ENCODE results near the gene C16orf86.

C16orf86 gene, protein sequence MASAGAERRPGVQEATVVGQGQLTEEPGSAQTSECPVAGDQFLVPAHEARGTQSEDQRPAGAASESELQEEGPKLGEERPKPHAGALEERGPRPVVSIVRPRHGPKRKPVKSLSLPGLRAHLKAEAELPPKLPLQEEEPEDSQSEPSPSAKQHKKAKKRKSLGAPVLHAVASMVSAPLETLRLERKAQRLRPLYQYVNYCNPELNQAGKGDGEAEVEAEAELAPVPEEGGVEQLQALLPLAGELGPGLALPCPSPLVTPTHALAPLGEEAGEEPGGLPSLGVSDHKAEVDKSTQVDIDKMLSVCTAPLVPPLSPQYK

DNA sequence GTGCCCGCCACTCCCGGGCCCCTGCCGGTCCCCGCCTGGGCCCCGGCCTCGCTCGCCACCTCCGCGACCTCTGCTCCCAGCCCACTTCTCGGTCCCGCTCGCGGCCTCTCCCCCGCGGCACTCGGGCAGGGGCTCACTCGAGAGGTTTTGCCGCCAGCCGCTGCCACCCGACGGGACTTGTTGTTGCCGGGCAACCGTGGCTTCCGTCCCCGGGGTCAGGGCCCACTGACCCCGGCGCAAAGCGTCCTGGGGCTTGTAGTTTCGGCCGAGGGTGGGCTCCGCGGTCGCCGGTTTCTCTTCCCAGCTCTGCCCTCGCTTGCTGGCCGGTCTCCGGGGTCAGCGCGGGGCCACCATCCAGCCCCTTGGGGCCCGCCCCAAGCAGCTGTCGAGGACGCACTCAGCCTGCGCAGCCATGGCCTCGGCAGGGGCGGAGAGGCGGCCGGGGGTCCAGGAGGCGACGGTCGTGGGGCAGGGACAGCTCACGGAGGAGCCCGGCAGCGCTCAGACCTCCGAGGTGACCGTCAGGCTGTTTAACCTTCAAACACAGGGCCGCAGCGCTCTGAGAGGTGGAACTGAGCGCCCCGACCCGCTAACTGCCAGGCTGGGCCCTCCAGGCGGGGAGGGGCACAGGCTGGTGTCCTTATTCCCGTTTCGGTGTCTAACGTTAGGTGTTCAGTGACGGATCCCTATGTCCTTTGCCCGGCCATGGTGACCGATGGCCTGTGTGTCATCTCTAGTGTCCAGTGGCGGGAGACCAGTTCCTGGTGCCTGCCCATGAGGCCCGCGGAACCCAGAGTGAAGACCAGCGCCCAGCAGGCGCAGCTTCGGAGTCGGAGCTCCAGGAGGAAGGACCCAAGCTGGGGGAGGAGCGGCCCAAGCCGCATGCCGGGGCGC lies at the start of gene C16orf86, which contains the start of gene ENKD1:
Gene C16orf86, plus strand, starts transcription at position 256 of the 894 bp plus-strand sequence. Its CDS starts 157 bp downstream, at position 413.
Gene ENKD1, minus strand, starts transcription at position 192 of the 894 bp plus-strand sequence. CDS start 308 bp downstream, outside the sequence.
- H3K4me1 Mint-ChIP-seq (ENCODE audit: low read depth), result peaks cover 23% of the 10 kb centered on the region
- peak within 1 kb of the TSS; percentile 82 for H3K4me3 Mint-ChIP-seq
- peak; percentile 84 for DNase-seq
- H3K27ac Mint-ChIP-seq, result peak within 1 kb of the TSS; percentile 84
- peaks cover 15% of the 10 kb centered on the region for H3K36me3 Mint-ChIP-seq (ENCODE audit: low read depth)
- no peaks in the 10 kb centered on the region for H3K27me3 Mint-ChIP-seq
- no peaks in the 10 kb centered on the region for H3K9me3 Mint-ChIP-seq

DNA sequence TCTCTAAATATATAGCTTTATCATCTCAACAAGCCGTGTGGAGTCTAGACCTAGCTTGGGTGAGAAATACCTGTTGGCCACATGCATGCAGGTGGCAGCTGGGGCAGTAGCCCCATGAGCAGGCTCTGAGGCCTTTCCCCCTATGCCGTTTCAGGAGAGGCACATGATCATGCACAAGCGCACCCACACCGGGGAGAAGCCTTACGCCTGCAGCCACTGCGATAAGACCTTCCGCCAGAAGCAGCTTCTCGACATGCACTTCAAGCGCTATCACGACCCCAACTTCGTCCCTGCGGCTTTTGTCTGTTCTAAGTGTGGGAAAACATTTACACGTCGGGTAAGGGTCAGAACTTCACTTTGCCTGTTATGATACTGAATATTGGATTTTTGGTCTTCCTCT lies 38.4 kb upstream of the C16orf86 start:
- Mint-ChIP-seq H3K4me3 (no peak overlapping the region), H3K27ac (peak overlapping the region; percentile 55), H3K9me3 (no peaks in the 10 kb centered on the region), H3K4me1 (ENCODE audit: low read depth) (no peaks in the 10 kb centered on the region), H3K36me3 (ENCODE audit: low read depth) (peaks cover 89% of the 10 kb centered on the region), H3K27me3 (no peaks in the 10 kb centered on the region)
- no peak for DNase-seq

DNA sequence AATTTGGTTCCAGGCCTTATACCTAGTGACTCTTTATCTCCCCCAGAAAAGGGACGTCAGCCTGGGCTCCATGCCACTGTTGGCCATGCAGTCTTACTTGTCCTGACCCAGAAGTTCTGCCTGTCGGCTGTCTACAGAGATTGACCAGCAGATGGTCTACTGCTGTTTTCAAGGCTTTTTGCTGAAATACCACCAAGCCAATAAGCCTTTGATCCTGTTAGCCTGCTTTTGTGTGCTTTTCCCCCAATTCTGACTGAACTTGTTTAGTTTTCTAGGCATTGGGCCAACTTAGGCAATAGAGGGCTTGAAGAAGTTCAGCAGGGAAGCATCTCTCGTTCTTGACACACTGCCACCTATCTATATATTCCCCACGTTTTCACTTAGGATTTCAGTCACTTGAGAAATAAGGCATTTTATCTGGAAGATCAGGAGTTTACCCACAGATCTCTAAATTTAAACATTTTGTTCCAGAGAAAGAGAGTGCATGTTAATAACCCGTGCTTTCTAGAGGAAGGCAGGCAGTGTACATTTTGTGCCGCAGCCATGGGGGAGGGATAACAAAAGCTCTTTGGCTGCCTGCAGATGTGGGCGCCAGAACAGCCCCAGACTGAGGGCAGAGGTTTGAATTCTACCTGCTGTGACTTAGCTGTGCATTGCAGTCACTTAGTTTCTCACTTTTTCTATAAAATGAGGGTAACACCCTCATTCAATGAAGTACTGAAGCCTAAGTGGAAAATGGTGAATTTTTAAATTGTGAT lies 34.0 kb upstream of the C16orf86 start:
- H3K27ac Mint-ChIP-seq, result peak overlapping the region; percentile 31
- no peaks in the 10 kb centered on the region for H3K4me1 Mint-ChIP-seq (ENCODE audit: low read depth)
- H3K4me3 Mint-ChIP-seq, result no peak overlapping the region
- H3K27me3 Mint-ChIP-seq, result no peaks in the 10 kb centered on the region
- no peaks in the 10 kb centered on the region for H3K9me3 Mint-ChIP-seq
- DNase-seq, result no peak
- H3K36me3 Mint-ChIP-seq (ENCODE audit: low read depth), result peaks cover 86% of the 10 kb centered on the region

DNA sequence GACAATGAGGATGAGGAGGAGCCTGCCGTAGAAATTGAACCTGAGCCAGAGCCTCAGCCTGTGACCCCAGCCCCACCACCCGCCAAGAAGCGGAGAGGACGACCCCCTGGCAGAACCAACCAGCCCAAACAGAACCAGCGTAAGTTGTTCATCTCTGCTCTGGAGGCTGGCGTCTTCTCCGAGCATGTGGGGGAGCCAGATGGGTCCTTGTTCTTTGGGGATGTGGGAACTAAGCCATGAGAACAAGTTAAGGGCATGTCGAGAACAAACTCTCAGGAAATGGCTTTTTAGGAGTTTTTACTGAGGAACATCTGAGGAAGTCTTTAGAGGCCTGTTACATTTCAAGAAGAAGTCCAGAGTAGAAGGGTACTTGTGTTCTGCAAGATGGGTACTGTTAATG lies 29.9 kb upstream of the C16orf86 start:
- peaks cover 75% of the 10 kb centered on the region for H3K36me3 Mint-ChIP-seq (ENCODE audit: low read depth)
- H3K27ac Mint-ChIP-seq, result peak overlapping the region; percentile 2

DNA sequence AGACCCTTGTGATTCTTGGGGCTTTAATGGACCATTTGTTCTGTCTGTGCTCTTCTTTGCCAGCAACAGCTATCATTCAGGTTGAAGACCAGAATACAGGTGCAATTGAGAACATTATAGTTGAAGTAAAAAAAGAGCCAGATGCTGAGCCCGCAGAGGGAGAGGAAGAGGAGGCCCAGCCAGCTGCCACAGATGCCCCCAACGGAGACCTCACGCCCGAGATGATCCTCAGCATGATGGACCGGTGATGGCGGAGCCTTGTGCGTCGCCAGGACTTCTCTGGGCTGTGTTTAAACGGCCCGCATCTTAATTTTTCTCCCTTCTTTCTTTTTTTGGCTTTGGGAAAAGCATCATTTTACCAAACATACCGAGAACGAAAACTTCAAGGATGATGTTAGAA lies 29.0 kb upstream of the C16orf86 start:
- Mint-ChIP-seq H3K9me3 (no peaks in the 10 kb centered on the region), H3K4me1 (ENCODE audit: low read depth) (no peaks in the 10 kb centered on the region), H3K27me3 (no peaks in the 10 kb centered on the region), H3K36me3 (ENCODE audit: low read depth) (peaks cover 66% of the 10 kb centered on the region), H3K4me3 (no peak overlapping the region), H3K27ac (no peak overlapping the region)
- no peak for DNase-seq

More for the DNA sequence above, 29.9 kb upstream of the C16orf86 start:
- DNase-seq, result no peak
- Mint-ChIP-seq H3K9me3 (no peaks in the 10 kb centered on the region), H3K27me3 (no peaks in the 10 kb centered on the region), H3K4me1 (ENCODE audit: low read depth) (no peaks in the 10 kb centered on the region), H3K4me3 (no peak overlapping the region)

DNA sequence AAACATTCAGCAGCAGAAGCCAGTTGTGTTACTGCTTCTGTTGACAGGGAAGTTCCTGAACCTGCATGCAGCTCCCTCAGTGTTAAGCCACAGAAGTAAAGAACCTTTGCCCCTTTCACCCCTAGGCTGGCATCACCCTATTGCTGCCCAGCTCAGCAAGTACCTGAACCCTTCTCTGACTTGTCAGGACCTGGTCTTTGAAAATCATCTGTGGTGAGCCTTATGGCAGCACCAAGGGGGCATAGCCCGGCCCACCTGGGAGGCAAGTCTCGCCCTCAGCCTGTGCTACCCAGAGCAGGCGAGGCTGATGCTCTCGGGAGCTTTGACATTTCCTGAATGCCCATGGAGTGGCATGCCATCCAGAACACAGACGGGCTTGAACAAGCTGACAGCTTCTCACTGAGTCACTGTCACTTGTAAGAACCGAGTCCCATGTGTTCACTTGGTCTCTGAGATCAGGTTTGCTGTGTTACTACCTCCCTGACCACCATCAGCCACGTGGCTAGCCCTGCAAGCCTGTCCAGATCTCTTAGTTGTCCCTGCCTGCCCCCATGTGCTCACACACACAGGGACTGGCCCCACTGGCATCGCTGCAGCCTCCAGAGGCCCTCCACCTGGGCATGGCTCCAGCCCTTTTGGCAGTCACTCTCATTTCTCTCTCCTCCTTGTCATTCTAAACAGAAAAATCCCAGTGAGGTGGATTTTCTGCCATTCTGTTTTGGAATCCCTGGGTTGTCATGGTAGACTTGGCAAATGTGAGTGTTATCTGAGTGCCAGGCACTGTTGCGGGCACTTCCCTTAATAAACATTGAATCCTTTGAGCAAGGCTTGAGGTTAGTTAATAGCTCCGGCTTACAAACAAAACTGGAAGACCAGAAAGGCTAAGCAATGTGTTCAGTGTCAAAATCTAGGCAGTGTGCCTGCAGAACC lies 24.6 kb upstream of the C16orf86 start:
- Mint-ChIP-seq H3K9me3 (no peaks in the 10 kb centered on the region), H3K27ac (no peak overlapping the region), H3K27me3 (no peaks in the 10 kb centered on the region), H3K36me3 (ENCODE audit: low read depth) (peaks cover 45% of the 10 kb centered on the region), H3K4me3 (no peak overlapping the region), H3K4me1 (ENCODE audit: low read depth) (peaks cover 24% of the 10 kb centered on the region)
- no peak for DNase-seq

DNA sequence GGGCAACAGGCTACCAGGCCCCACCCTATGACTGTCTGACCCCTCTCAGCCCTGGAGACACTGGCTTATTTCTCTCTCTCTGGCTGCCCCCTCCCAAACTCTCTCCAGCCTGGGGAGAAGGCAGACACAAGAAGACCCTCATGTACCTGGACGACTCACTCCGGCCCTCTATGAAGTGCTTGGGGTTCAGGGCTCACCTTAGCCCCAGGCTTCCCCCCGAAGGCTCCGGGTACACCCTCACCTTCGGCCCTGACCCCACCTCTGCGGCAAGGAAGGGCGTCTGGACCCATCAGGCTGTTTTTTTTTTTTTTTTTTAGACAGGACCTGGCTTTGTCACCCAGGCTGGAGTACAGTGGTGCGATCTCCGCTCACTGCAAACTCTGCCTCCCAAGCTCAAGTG lies 22.6 kb upstream of the C16orf86 start:
- peaks cover 27% of the 10 kb centered on the region for H3K4me1 Mint-ChIP-seq (ENCODE audit: low read depth)
- H3K27me3 Mint-ChIP-seq, result no peaks in the 10 kb centered on the region
- peak overlapping the region; percentile 72 for H3K4me3 Mint-ChIP-seq
- DNase-seq, result no peak
- H3K9me3 Mint-ChIP-seq, result no peaks in the 10 kb centered on the region
- H3K36me3 Mint-ChIP-seq (ENCODE audit: low read depth), result peaks cover 36% of the 10 kb centered on the region
- H3K27ac Mint-ChIP-seq, result peak overlapping the region; percentile 86

DNA sequence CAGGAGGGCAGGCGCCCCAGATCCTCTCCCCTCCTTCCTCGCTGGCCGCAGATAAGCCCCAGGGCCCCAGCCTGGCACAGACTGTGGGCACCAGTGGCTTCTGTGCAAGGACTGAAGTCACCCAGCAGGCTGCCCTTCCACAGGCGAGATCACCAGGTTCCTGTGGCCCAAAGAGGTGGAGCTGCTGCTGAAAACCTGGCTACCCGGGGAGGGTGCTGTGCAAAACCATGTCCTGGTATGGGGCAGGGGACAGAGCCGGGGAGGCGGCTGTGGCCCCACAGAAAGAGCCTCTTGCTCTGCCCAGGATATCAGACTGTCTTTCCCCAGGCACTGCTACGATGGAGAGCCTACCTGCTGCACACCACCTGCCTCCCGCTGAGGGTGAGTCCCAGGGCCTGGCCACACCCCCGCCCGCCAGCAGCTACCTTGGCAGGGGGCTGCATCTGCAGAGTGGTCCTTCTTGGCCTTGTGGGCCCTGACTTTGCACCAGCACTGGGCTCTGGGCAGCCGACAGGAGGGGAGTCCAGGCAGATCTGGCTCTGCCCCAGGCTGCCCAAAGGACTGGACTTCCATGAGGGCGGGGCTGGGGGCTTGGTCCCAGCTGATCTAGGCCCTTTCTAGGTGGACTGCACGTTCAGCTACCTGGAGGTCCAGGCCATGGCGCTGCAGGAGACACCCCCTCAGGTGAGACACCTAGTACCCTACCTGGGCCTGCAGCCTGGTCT lies 21.1 kb upstream of the C16orf86 start:
- H3K4me3 Mint-ChIP-seq, result peak overlapping the region; percentile 88
- H3K27ac Mint-ChIP-seq, result peak overlapping the region; percentile 93
- peaks cover 33% of the 10 kb centered on the region for H3K4me1 Mint-ChIP-seq (ENCODE audit: low read depth)
- DNase-seq, result no peak
- no peaks in the 10 kb centered on the region for H3K27me3 Mint-ChIP-seq
- peaks cover 43% of the 10 kb centered on the region for H3K36me3 Mint-ChIP-seq (ENCODE audit: low read depth)
- no peaks in the 10 kb centered on the region for H3K9me3 Mint-ChIP-seq

DNA sequence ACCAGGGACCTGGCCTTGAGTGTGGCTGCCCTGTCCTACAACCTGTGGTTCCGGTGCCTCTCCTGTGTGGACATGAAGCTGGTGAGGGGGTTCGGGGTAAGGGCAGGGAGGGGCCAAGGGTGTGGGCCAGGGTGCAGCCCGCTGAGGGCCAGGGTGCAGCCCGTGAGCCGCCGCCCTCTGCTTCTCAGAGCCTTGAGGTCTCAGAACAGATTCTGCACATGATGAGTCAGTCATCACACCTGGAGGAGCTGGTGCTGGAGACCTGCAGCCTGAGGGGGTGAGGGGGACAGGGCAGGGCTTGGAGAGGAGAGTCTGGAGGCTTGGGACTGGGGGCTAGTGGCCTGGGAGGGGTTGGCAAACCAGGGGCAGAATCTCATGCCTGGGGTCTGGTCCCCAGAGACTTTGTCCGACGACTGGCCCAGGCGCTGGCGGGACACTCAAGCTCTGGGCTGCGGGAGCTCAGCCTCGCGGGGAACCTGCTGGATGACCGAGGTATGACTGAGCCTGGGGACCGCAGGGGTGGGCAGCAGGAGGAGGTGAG lies 19.4 kb upstream of the C16orf86 start:
- peaks cover 59% of the 10 kb centered on the region for H3K36me3 Mint-ChIP-seq (ENCODE audit: low read depth)
- peak overlapping the region; percentile 88 for H3K4me3 Mint-ChIP-seq
- peak overlapping the region; percentile 89 for H3K27ac Mint-ChIP-seq
- no peak for DNase-seq
- H3K4me1 Mint-ChIP-seq (ENCODE audit: low read depth), result peaks cover 35% of the 10 kb centered on the region
- no peaks in the 10 kb centered on the region for H3K9me3 Mint-ChIP-seq
- no peaks in the 10 kb centered on the region for H3K27me3 Mint-ChIP-seq

DNA sequence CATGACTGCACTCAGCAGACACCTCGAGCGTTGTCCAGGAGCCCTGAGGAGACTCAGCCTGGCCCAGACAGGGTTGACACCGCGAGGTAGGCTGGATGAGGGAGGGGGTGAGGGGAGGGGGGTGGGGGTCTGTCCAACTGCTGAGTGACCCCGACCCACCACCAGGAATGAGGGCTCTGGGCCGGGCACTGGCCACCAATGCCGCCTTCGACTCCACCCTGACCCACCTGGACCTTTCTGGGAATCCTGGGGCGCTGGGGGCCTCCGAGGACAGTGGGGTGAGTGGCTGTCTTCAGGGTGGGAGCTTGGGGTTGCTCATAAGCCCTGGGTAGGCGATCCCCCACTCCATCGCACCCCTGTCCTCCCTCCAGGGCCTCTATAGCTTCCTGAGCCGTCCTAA lies 18.9 kb upstream of the C16orf86 start:
- Mint-ChIP-seq H3K4me3 (no peak overlapping the region), H3K4me1 (ENCODE audit: low read depth) (peaks cover 35% of the 10 kb centered on the region), H3K27me3 (no peaks in the 10 kb centered on the region), H3K36me3 (ENCODE audit: low read depth) (peaks cover 62% of the 10 kb centered on the region), H3K9me3 (no peaks in the 10 kb centered on the region), H3K27ac (no peak overlapping the region)
- no peak for DNase-seq

DNA sequence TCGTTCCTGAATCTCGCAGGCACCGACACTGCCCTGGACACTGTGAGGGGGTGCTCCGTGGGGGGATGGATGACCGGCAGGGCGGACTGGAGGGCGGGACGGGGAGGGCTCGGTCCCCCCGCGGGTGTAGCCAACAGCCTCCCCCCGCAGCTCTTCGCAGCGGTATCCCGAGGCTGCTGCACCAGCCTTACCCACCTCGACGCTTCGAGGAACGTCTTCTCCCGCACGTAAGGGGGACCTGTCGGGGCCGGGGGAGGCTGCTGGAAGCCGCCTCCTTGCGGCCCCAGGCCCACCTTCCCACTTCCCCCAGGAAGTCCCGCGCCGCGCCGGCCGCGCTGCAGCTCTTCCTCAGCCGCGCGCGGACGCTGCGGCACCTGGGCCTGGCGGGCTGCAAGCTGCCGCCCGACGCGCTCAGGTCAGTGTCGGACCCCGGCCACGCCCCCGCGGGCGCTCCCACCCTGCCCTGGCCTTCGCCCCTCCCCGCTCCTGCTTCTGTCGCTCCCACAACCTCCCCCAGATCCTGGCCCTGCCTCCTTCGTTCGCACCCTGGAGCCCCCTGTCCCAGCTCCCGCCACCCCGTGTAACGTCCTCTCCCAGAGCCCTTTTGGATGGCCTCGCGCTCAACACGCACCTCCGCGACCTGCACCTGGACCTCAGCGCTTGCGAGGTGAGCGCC lies 18.4 kb upstream of the C16orf86 start:
- Mint-ChIP-seq H3K4me3 (no peak overlapping the region), H3K27me3 (no peaks in the 10 kb centered on the region), H3K9me3 (no peaks in the 10 kb centered on the region), H3K4me1 (ENCODE audit: low read depth) (peaks cover 35% of the 10 kb centered on the region), H3K27ac (no peak overlapping the region), H3K36me3 (ENCODE audit: low read depth) (peaks cover 62% of the 10 kb centered on the region)
- DNase-seq, result no peak

DNA sequence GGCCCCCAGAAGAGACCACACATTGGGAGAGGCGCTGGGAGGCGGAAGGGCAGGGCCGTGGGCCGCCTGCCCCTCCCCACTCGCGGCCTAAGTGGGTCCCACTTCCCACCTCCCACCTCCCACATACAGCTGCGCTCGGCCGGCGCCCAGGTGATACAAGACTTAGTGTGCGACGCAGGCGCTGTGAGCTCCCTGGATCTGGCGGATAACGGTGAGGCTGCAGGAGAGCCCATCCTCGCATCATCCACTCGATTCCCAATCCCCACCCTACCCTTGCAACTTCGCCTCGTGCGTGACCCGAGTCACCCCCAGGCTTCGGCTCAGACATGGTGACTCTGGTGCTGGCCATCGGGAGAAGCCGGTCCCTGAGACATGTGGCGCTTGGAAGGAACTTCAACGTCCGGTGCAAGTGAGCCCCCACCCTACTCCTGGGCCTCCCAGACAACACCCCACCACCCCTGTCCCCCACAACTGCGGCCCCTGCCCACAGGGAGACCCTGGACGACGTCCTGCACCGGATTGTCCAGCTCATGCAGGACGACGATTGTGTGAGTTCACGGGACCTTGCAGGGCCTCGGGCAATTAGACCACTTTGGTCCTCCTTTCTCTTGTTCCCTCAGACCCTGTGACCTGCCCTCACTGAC lies 17.7 kb upstream of the C16orf86 start:
- no peak for DNase-seq
- H3K4me1 Mint-ChIP-seq (ENCODE audit: low read depth), result peaks cover 34% of the 10 kb centered on the region
- peaks cover 65% of the 10 kb centered on the region for H3K36me3 Mint-ChIP-seq (ENCODE audit: low read depth)
- H3K27me3 Mint-ChIP-seq, result no peaks in the 10 kb centered on the region
- no peak overlapping the region for H3K27ac Mint-ChIP-seq
- H3K4me3 Mint-ChIP-seq, result no peak overlapping the region
- no peaks in the 10 kb centered on the region for H3K9me3 Mint-ChIP-seq

Measured in activated T-cell treated with anti-CD3 and anti-CD28 coated beads, Interleukin-2, amount 50 U/mL, for 24 hours (primary cell).